Esophagus squamous epithelium (tissue), 4 donors: ENCODE data around the gene FERMT3.

Experiments
- POLR2A ChIP-seq, 4 donors: fragments of 450-650 bp; IDR thresholded peaks; one replicate each; pipeline ENCODE4 v1.6.1; 2017; ENCODE audit warnings: antibody characterized with exemption in 4 of 4, mild to moderate bottlenecking in 4 of 4, moderate library complexity in 3 of 4
- TF ChIP-seq, protein P1 (sequence below), 6 experiments: fragments of 450-650 bp in 4 of 6; fragments of 200-600 bp in 2 of 6; sonication (generic) in 2 of 6; IDR thresholded peaks; one replicate each; pipeline ENCODE4 v1.5.1; 2016 to 2019; ENCODE audit warnings: antibody characterized with exemption in 6 of 6, mild to moderate bottlenecking in 4 of 6, moderate library complexity in 4 of 6

DNA sequence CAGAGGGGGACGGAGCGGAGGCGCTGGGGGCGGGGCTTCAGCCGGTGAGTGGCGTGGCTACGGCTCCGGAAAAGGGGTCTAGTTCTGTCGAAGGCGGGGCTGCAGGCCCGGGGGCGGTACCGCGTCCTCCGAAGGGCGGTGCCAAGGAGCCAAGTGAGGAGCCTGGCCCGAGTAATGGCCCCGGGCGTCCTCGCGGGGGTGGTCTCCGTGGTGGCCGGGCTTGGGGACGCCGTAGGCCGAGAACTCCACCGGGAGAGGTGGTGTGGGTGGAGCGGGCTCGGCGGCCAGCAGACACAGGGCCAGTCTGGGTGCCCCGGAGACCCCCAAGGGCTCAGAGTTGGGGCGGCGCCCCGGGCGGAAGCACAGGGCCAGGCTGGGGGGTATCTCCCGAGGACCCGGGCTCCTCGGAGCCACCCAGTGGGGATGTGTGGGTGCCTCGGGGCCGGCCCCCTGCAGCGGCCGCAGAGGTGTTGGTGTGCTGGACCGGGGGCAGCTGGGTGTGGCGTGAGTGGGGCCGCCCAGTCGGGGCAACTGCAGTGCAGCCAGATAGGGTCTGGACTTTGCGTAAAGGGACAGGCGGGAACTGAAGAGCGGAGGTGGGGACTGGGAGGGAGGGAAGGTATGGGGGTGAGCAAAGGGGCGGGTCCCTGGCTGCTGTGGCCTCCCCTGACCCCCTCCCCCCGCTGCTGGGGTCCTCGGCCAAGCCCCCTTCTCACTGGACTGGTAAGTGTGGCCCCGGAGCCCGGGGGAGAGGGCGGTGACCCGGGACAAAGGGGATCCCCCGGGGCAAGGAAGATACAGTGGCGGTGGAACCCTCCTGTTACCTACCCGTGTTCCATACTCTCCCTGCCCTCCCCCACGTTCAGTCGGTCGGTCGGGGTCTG lies 35.2 kb downstream of the FERMT3 start:
- TF ChIP-seq, protein P1, sequence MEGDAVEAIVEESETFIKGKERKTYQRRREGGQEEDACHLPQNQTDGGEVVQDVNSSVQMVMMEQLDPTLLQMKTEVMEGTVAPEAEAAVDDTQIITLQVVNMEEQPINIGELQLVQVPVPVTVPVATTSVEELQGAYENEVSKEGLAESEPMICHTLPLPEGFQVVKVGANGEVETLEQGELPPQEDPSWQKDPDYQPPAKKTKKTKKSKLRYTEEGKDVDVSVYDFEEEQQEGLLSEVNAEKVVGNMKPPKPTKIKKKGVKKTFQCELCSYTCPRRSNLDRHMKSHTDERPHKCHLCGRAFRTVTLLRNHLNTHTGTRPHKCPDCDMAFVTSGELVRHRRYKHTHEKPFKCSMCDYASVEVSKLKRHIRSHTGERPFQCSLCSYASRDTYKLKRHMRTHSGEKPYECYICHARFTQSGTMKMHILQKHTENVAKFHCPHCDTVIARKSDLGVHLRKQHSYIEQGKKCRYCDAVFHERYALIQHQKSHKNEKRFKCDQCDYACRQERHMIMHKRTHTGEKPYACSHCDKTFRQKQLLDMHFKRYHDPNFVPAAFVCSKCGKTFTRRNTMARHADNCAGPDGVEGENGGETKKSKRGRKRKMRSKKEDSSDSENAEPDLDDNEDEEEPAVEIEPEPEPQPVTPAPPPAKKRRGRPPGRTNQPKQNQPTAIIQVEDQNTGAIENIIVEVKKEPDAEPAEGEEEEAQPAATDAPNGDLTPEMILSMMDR (IDR thresholded peaks at IDR 0.05) = no peak
- peak in 2 of 4 donors; percentile 66 to 84 for TF ChIP-seq POLR2A (IDR thresholded peaks at IDR 0.05)
